Measurements from ENCODE around the gene WRAP73. TPM values are rescaled to one million over a fixed set of nuclear protein-coding genes. Genes with fewer than 3 reads are reported as not detected.

WRAP73 gene
- total and polyA plus RNA-seq, 9 of the 15 experiments (the other 6 are each of a cell fraction or from before 2014, with no cell fraction given): 4.3 to 51.8 (median 30.1) TPM

- TF ChIP-seq CBX1 (IDR thresholded peaks at IDR 0.05; ENCODE audit: low read depth) (no peak), ZKSCAN8 (CRISPR knock-in tag; IDR thresholded peaks at IDR 0.05) (no peak), RCOR1 (IDR thresholded peaks at IDR 0.05; ENCODE audit: borderline replicate concordance in 1 of 2, low read depth in 2 of 2, low read length in 2 of 2) (peak in 1 of 2 experiments; percentile 26; a peak in 1 of 4 replicates), ZC3H4 (CRISPR knock-in tag; IDR thresholded peaks at IDR 0.05; ENCODE audit: borderline replicate concordance) (no peak), ZNF263 (CRISPR knock-in tag; IDR thresholded peaks at IDR 0.05; ENCODE audit: borderline replicate concordance) (no peak), MED1 (CRISPR knock-in tag; IDR thresholded peaks at IDR 0.05; ENCODE audit: borderline replicate concordance) (no peak), SMARCA5 (IDR thresholded peaks at IDR 0.05) (no peak), MNT (conservative IDR thresholded peaks at IDR 0.05) (peak; percentile 61 to 84), THRAP3 (IDR thresholded peaks at IDR 0.05; ENCODE audit: borderline replicate concordance) (no peak), CLOCK (CRISPR knock-in tag; IDR thresholded peaks at IDR 0.05; ENCODE audit: borderline replicate concordance) (no peak), MXD1 (CRISPR knock-in tag; IDR thresholded peaks at IDR 0.05; ENCODE audit: borderline replicate concordance, poor library complexity, severe bottlenecking) (no peak), TAF7 (tag; IDR thresholded peaks at IDR 0.05) (no peak), CHD4 (IDR thresholded peaks at IDR 0.05; ENCODE audit: insufficient read depth, insufficient replicate concordance, low read depth, low read length, poor library complexity, severe bottlenecking) (no peak), YBX1 (IDR thresholded peaks at IDR 0.05) (no peak), ZNF609 (CRISPR knock-in tag; IDR thresholded peaks at IDR 0.05; ENCODE audit: borderline replicate concordance) (no peak), JUNB (CRISPR knock-in tag; conservative IDR thresholded peaks at IDR 0.05) (no peak), SIRT6 (IDR thresholded peaks at IDR 0.05; ENCODE audit: low read depth, low read length) (no peak)
Observed at GRCh38 chr1:3649342-3650247, at the start of gene WRAP73 (continued).
